ENCODE results near the gene BTN3A1. TPM values are rescaled to one million over a fixed set of nuclear protein-coding genes. Genes with fewer than 3 reads are reported as not detected.
"Not testable (repeated sequence)": the region's sequence is repeated elsewhere in the genome, so short reads cannot be mapped to it uniquely, and the experiment has no call there.

The BTN3A1 gene
- total and polyA plus RNA-seq, 2 experiments from 2014 or later: 1.9 to 3.5 TPM

GRCh38 chr6:26415036-26415614, 13.1 kb downstream of the BTN3A1 start:
- Histone ChIP-seq H3K36me3 (no peaks in the 10 kb centered on the region), H3K9me3 (ENCODE audit: low read depth) (no peaks in the 10 kb centered on the region), H3K4me1 (ENCODE audit: low read depth) (no peaks in the 10 kb centered on the region), H3K27ac (no peak overlapping the region), H3K27me3 (no peaks in the 10 kb centered on the region), H3K4me3 (no peak overlapping the region)
- no peak for DNase-seq (ENCODE audit: low read depth in 1 of 2, low spot score in 1 of 2)
- TF ChIP-seq CTCF (IDR thresholded peaks at IDR 0.05; ENCODE audit: low read depth, low read length): no peak

GRCh38 chr6:26415791-26416190, 13.7 kb downstream of the BTN3A1 start:
- Histone ChIP-seq H3K27ac (no peak overlapping the region), H3K36me3 (no peaks in the 10 kb centered on the region), H3K9me3 (ENCODE audit: low read depth) (no peaks in the 10 kb centered on the region), H3K4me1 (ENCODE audit: low read depth) (peaks cover 2% of the 10 kb centered on the region), H3K4me3 (no peak overlapping the region), H3K27me3 (no peaks in the 10 kb centered on the region)
- TF ChIP-seq CTCF (IDR thresholded peaks at IDR 0.05; ENCODE audit: low read depth, low read length): no peak
- no peak for DNase-seq (ENCODE audit: low read depth in 1 of 2, low spot score in 1 of 2)

DNA sequence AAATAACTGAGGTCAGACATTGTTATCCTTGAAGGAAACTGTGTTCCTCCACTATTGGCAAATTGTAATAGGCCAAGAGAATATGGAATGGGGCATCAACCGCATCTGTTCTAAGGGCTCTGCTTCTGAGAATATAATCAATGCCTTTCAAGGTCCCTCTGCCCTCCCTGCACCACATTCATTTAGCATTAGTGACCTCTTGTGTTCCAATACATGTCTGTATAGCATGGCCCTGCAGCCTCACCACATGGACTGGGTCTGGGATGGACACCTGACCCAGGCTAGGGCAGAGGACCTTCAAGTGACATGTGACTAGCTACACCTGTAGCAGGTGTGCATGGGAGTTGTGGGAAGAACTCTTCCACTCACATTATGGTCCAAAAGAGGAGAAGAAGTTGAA, 14.2 kb downstream of the BTN3A1 start:
- Histone ChIP-seq H3K27ac (no peak overlapping the region), H3K9me3 (ENCODE audit: low read depth) (no peaks in the 10 kb centered on the region), H3K27me3 (no peaks in the 10 kb centered on the region), H3K4me3 (no peak overlapping the region), H3K36me3 (no peaks in the 10 kb centered on the region), H3K4me1 (ENCODE audit: low read depth) (peaks cover 5% of the 10 kb centered on the region)
- DNase-seq (ENCODE audit: low read depth in 1 of 2, low spot score in 1 of 2): no peak
- TF ChIP-seq CTCF (IDR thresholded peaks at IDR 0.05; ENCODE audit: low read depth, low read length): no peak

DNA sequence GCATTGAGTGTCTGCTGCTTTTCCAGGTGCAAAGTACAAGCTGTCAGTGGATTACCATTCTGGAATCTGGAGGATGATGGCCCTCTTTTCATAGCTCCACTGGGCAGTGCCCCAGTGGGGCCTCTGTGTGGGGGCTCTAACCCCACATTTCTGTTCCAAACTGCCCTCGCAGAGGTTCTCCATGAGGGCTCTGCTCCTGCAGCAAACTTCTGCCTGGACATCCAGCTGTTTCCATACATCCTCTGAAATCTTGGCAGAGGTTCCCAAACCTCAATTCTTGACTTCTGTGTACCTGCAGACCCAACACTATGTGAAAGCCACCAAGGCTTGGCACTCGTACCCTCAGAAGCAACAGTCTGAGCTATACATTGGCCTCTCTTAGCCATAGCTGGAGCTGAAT, 16.0 kb downstream of the BTN3A1 start:
- not testable (repeated sequence) for H3K27me3 ChIP-seq; H3K36me3 ChIP-seq; H3K27ac ChIP-seq; H3K4me3 ChIP-seq; H3K9me3 ChIP-seq (ENCODE audit: low read depth); DNase-seq (ENCODE audit: low read depth in 1 of 2, low spot score in 1 of 2); H3K4me1 ChIP-seq (ENCODE audit: low read depth)

- not testable (repeated sequence) for H3K27ac ChIP-seq; H3K9me3 ChIP-seq (ENCODE audit: low read depth); H3K27me3 ChIP-seq; H3K4me1 ChIP-seq (ENCODE audit: low read depth); H3K36me3 ChIP-seq; H3K4me3 ChIP-seq; DNase-seq (ENCODE audit: low read depth in 1 of 2, low spot score in 1 of 2)
Measured at GRCh38 chr6:26418795-26419194, 16.7 kb downstream of the BTN3A1 start.

- peak overlapping the region; percentile 83 for H3K27ac ChIP-seq
- peak; percentile 45 for TF ChIP-seq CTCF (IDR thresholded peaks at IDR 0.05; ENCODE audit: low read depth, low read length)
- peak; percentile 52 for DNase-seq (ENCODE audit: low read depth in 1 of 2, low spot score in 1 of 2)
- H3K27me3 ChIP-seq: no peaks in the 10 kb centered on the region
- H3K4me1 ChIP-seq (ENCODE audit: low read depth): peaks cover 5% of the 10 kb centered on the region
- H3K4me3 ChIP-seq: peak overlapping the region; percentile 91
- H3K36me3 ChIP-seq: no peaks in the 10 kb centered on the region
- H3K9me3 ChIP-seq (ENCODE audit: low read depth): no peaks in the 10 kb centered on the region
Measured at GRCh38 chr6:26420688-26421171, 18.7 kb downstream of the BTN3A1 start.

All from cardiac muscle cell (in vitro differentiated cells and primary cell).